ENCODE measurements around the gene RPP25. TPM values are rescaled to one million over a fixed set of nuclear protein-coding genes. Genes with fewer than 3 reads are reported as not detected.
"Not testable (repeated sequence)": the region's sequence is repeated elsewhere in the genome, so short reads cannot be mapped to it uniquely, and the experiment has no call there.

RPP25 gene
- total and polyA plus RNA-seq, 2 donors (not counting 1 experiment from before 2014, with no cell fraction given) = 0.92 to 3.1 TPM

DNA sequence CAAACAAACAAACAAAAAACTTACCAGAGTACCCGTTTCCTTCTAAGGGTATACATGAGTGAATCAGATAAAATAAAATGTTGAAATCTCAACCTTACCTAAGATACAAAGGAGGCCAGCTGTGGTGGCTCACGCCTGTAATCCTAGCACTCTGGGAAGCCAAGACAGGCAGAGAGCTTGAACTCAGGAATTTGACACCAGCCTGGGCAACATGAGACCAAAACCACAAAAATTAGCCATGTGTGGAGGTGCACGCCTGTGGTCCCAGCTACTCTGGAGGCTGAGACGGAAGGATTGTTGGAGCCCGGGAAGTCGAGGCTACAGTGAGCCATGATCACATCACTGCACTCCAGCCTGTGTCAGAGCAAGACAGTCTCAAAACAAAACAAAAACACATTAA lies 38.9 kb downstream of the RPP25 start:
- WGBS (ENCODE audit: insufficient coverage) = 90% methylated on average over 3 of the region's 6 CpGs

DNA sequence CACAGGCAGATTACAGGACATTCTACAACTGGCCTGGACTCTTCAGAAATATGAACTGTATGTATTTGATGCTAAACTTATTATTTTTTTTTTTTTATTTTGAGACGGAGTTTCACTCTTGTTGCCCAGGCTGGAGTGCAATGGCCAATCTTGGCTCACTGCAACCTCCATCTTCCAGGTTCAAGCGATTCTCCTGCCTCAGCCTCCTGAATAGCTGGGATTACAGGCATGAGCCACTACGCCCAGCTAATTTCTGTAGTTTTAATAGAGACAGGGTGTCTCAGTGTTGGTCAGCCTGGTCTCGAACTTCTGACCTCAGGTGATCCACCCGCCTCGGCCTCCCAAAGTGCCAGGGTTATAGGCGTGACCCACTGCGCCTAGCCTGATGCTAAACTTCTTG lies 42.8 kb downstream of the RPP25 start:
- H3K27me3 ChIP-seq (replicated peaks in 1 of 4; ENCODE audit: control extremely low read depth in 1 of 4, control insufficient read depth in 3 of 4, insufficient read depth in 4 of 4, low read length in 3 of 4); H3K9ac ChIP-seq (ENCODE audit: low read length); H3K4me2 ChIP-seq (replicated peaks; ENCODE audit: low read depth, low read length, poor library complexity, severe bottlenecking); H3K27me3 Mint-ChIP-seq; ATAC-seq (ENCODE audit: low read depth); H3K27ac Mint-ChIP-seq; H3K4me3 ChIP-seq (ENCODE audit: control extremely low read depth in 1 of 5, extremely low read depth in 1 of 5, insufficient read depth in 1 of 5, low read depth in 2 of 5, low read length in 4 of 5); H4K20me1 ChIP-seq (ENCODE audit: control insufficient read depth, insufficient read depth, low read length, poor library complexity, severe bottlenecking); H3K9me3 Mint-ChIP-seq (ENCODE audit: insufficient read depth); H3K4me3 Mint-ChIP-seq; H3K4me1 ChIP-seq (ENCODE audit: control insufficient read depth in 2 of 2, insufficient read depth in 2 of 2, low read length in 2 of 2); H3K4me1 Mint-ChIP-seq; H3K27ac ChIP-seq (ENCODE audit: low read length in 2 of 2); H3K9me3 ChIP-seq (ENCODE audit: control extremely low read depth in 1 of 3, control insufficient read depth in 2 of 3, insufficient read depth in 1 of 3, low read length in 2 of 3); DNase-seq; H2AFZ ChIP-seq (ENCODE audit: insufficient read depth, low read depth, low read length, poor library complexity, severe bottlenecking); POLR2A ChIA-PET; H3K79me2 ChIP-seq (ENCODE audit: control insufficient read depth, insufficient read depth, low read length); intact Hi-C loops (cut with micrococcal nuclease): not testable (repeated sequence)
- peaks cover 9 to 28% of the 10 kb centered on the region in 2 experiments for H3K36me3 ChIP-seq (replicated peaks in 1 of 2; ENCODE audit: control extremely low read depth in 1 of 2, control insufficient read depth in 1 of 2, extremely low read depth in 1 of 2, insufficient read depth in 2 of 2, low read length in 1 of 2)
- 100% methylated on average over 6 of the region's 8 CpGs for WGBS (ENCODE audit: insufficient coverage)
- CTCF ChIA-PET = interaction anchor here (0.7 to 2.4 kb wide), 2 partner anchors 12 to 145 kb away, joined by 3 to 12 read pairs; no protein-coding TSS in a partner anchor

More for the DNA sequence above, 38.9 kb downstream of the RPP25 start:
- Histone ChIP-seq H3K4me3 (ENCODE audit: control extremely low read depth in 1 of 5, extremely low read depth in 1 of 5, insufficient read depth in 1 of 5, low read depth in 2 of 5, low read length in 4 of 5) (no peak overlapping the region), H3K9ac (ENCODE audit: low read length) (no peak overlapping the region), H3K4me1 (ENCODE audit: control insufficient read depth in 2 of 2, insufficient read depth in 2 of 2, low read length in 2 of 2) (no peaks in the 10 kb centered on the region), H3K36me3 (replicated peaks in 1 of 2; ENCODE audit: control extremely low read depth in 1 of 2, control insufficient read depth in 1 of 2, extremely low read depth in 1 of 2, insufficient read depth in 2 of 2, low read length in 1 of 2) (peaks cover 12 to 54% of the 10 kb centered on the region in 2 experiments), H3K9me3 (ENCODE audit: control extremely low read depth in 1 of 3, control insufficient read depth in 2 of 3, insufficient read depth in 1 of 3, low read length in 2 of 3) (no peaks in the 10 kb centered on the region), H3K79me2 (ENCODE audit: control insufficient read depth, insufficient read depth, low read length) (no peaks in the 10 kb centered on the region), H2AFZ (ENCODE audit: insufficient read depth, low read depth, low read length, poor library complexity, severe bottlenecking) (no peak overlapping the region), H4K20me1 (ENCODE audit: control insufficient read depth, insufficient read depth, low read length, poor library complexity, severe bottlenecking) (no peaks in the 10 kb centered on the region), H3K4me2 (replicated peaks; ENCODE audit: low read depth, low read length, poor library complexity, severe bottlenecking) (no peak overlapping the region), H3K27me3 (replicated peaks in 1 of 4; ENCODE audit: control extremely low read depth in 1 of 4, control insufficient read depth in 3 of 4, insufficient read depth in 4 of 4, low read length in 3 of 4) (no peaks in the 10 kb centered on the region), H3K27ac (ENCODE audit: low read length in 2 of 2) (no peak overlapping the region)
- intact Hi-C loops (cut with micrococcal nuclease) = no loop called here
- Mint-ChIP-seq H3K4me1 (no peaks in the 10 kb centered on the region), H3K4me3 (no peak overlapping the region), H3K27ac (no peak overlapping the region), H3K9me3 (ENCODE audit: insufficient read depth) (no peaks in the 10 kb centered on the region), H3K27me3 (no peaks in the 10 kb centered on the region)
- POLR2A ChIA-PET = no interaction called here
- CTCF ChIA-PET = interaction anchor here (1.0 to 1.9 kb wide), 2 partner anchors 18 to 282 kb away, joined by 3 to 4 read pairs; no protein-coding TSS in a partner anchor
- no peak for DNase-seq
- ATAC-seq (ENCODE audit: low read depth) = no peak
- TF ChIP-seq, protein P1, sequence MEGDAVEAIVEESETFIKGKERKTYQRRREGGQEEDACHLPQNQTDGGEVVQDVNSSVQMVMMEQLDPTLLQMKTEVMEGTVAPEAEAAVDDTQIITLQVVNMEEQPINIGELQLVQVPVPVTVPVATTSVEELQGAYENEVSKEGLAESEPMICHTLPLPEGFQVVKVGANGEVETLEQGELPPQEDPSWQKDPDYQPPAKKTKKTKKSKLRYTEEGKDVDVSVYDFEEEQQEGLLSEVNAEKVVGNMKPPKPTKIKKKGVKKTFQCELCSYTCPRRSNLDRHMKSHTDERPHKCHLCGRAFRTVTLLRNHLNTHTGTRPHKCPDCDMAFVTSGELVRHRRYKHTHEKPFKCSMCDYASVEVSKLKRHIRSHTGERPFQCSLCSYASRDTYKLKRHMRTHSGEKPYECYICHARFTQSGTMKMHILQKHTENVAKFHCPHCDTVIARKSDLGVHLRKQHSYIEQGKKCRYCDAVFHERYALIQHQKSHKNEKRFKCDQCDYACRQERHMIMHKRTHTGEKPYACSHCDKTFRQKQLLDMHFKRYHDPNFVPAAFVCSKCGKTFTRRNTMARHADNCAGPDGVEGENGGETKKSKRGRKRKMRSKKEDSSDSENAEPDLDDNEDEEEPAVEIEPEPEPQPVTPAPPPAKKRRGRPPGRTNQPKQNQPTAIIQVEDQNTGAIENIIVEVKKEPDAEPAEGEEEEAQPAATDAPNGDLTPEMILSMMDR (IDR thresholded peaks at IDR 0.05) = no peak
- TF ChIP-seq EZH2 (IDR thresholded peaks at IDR 0.05; ENCODE audit: borderline replicate concordance, insufficient read depth, low read depth, low read length, poor library complexity, severe bottlenecking) = no peak
